Measurements from ENCODE around the gene SMURF1.

The SMURF1 gene

GRCh38 chr7:99001482-99002147, 142.3 kb downstream of the SMURF1 start:
- DNase-seq, result no peak

- no peak for DNase-seq
Measured at GRCh38 chr7:99000904-99001465, 142.9 kb downstream of the SMURF1 start.

GRCh38 chr7:99000196-99000903, 143.6 kb downstream of the SMURF1 start:
- DNase-seq, result no peak

GRCh38 chr7:98998821-98999725, 144.8 kb downstream of the SMURF1 start:
- DNase-seq, result no peak

- no peak for DNase-seq
Measured at GRCh38 chr7:98997846-98998245, 146.1 kb downstream of the SMURF1 start.

- DNase-seq, result no peak
Measured at GRCh38 chr7:98996150-98996552, 147.8 kb downstream of the SMURF1 start.

GRCh38 chr7:98995523-98996149, 148.3 kb downstream of the SMURF1 start:
- no peak for DNase-seq

- no peak for DNase-seq
Measured at GRCh38 chr7:98995111-98995510, 148.8 kb downstream of the SMURF1 start.

GRCh38 chr7:98994046-98994944, 149.6 kb downstream of the SMURF1 start:
- no peak for DNase-seq

GRCh38 chr7:98993024-98993897, 150.6 kb downstream of the SMURF1 start:
- DNase-seq, result no peak

GRCh38 chr7:98992076-98992475, 151.8 kb downstream of the SMURF1 start:
- DNase-seq, result no peak

GRCh38 chr7:98991141-98991540, 152.8 kb downstream of the SMURF1 start:
- no peak for DNase-seq

- DNase-seq, result no peak
Measured at GRCh38 chr7:98990356-98990755, 153.6 kb downstream of the SMURF1 start.

GRCh38 chr7:98988641-98989040, 155.3 kb downstream of the SMURF1 start:
- DNase-seq, result no peak

- DNase-seq, result no peak
Measured at GRCh38 chr7:98985945-98986344, 158.0 kb downstream of the SMURF1 start.

- DNase-seq, result no peak
Measured at GRCh38 chr7:98985406-98985805, 158.5 kb downstream of the SMURF1 start.

- DNase-seq, result no peak
Measured at GRCh38 chr7:98984126-98984525, 159.8 kb downstream of the SMURF1 start.

- no peak for DNase-seq
Measured at GRCh38 chr7:98982686-98983085, 161.2 kb downstream of the SMURF1 start.

GRCh38 chr7:98981701-98982100, 162.2 kb downstream of the SMURF1 start:
- DNase-seq, result no peak

- DNase-seq, result no peak
Measured at GRCh38 chr7:98978672-98979071, 165.2 kb downstream of the SMURF1 start.

Measured in HCEC 1CT (cell line).